Measurements from ENCODE around the gene VIL1.

The VIL1 gene

GRCh38 chr2:218395090-218395444 lies 23.9 kb upstream of the VIL1 start:
- DNase-seq (ENCODE audit: low read depth) = no peak

GRCh38 chr2:218395456-218395825 lies 23.5 kb upstream of the VIL1 start:
- no peak for DNase-seq (ENCODE audit: low read depth)

GRCh38 chr2:218395826-218396687 lies 22.9 kb upstream of the VIL1 start:
- DNase-seq (ENCODE audit: low read depth) = peak; percentile 87

GRCh38 chr2:218396688-218397462 lies 22.0 kb upstream of the VIL1 start:
- peak; percentile 46 for DNase-seq (ENCODE audit: low read depth)

GRCh38 chr2:218397463-218397819 lies 21.5 kb upstream of the VIL1 start:
- DNase-seq (ENCODE audit: low read depth) = no peak

- no peak for DNase-seq (ENCODE audit: low read depth)
These were observed 21.0 kb upstream of the VIL1 start for GRCh38 chr2:218397820-218398436.

GRCh38 chr2:218398437-218399390 lies 20.2 kb upstream of the VIL1 start:
- peak; percentile 30 for DNase-seq (ENCODE audit: low read depth)

- peak; percentile 86 for DNase-seq (ENCODE audit: low read depth)
These were observed 19.3 kb upstream of the VIL1 start, which contains the start of gene CTDSP1 for GRCh38 chr2:218399391-218400166. TSS of gene CTDSP1 (plus strand) at chr2:218399868. CDS start at chr2:218400091, 223 bp downstream.

GRCh38 chr2:218400167-218400929 lies 18.6 kb upstream of the VIL1 start:
- no peak for DNase-seq (ENCODE audit: low read depth)

GRCh38 chr2:218400930-218401881 lies 17.7 kb upstream of the VIL1 start:
- no peak for DNase-seq (ENCODE audit: low read depth)

GRCh38 chr2:218401890-218402289 lies 17.0 kb upstream of the VIL1 start:
- no peak for DNase-seq (ENCODE audit: low read depth)

GRCh38 chr2:218402491-218402901 lies 16.4 kb upstream of the VIL1 start:
- DNase-seq (ENCODE audit: low read depth) = no peak

GRCh38 chr2:218402911-218403411 lies 16.0 kb upstream of the VIL1 start:
- no peak for DNase-seq (ENCODE audit: low read depth)

GRCh38 chr2:218403810-218404209 lies 15.1 kb upstream of the VIL1 start:
- DNase-seq (ENCODE audit: low read depth) = no peak

- no peak for DNase-seq (ENCODE audit: low read depth)
These were observed 14.4 kb upstream of the VIL1 start for GRCh38 chr2:218404351-218405085.

GRCh38 chr2:218405086-218405745 lies 13.7 kb upstream of the VIL1 start:
- DNase-seq (ENCODE audit: low read depth) = no peak

- DNase-seq (ENCODE audit: low read depth) = no peak
These were observed 13.1 kb upstream of the VIL1 start for GRCh38 chr2:218405746-218406208.
